SK-N-SH treated with all-trans-retinoic acid at 6 μM for 48 hours (cell line): ENCODE data around the gene BRCA2.

Source experiments
- ATAC-seq: fragments of 200-7000 bp; cut with Tn5 transposase; 3 replicates; pipeline ENCODE4 v1.9.1; 2020; ENCODE audit warnings: mild to moderate bottlenecking, moderate library complexity
- CREB5 ChIP-seq: fragments of 250-450 bp; sonication (Bioruptor Pico); IDR thresholded peaks from 2 replicates; pipeline ENCODE4 v1.5.1; 2020; ENCODE audit warnings: low read depth, mild to moderate bottlenecking, moderate library complexity
- CSDC2 ChIP-seq: fragments of 250-450 bp; sonication (Bioruptor Pico); IDR thresholded peaks from 2 replicates; pipeline ENCODE4 v1.5.0; 2020; ENCODE audit warnings: mild to moderate bottlenecking, moderate library complexity
- GLIS3 ChIP-seq: fragments of 250-450 bp; sonication (Bioruptor Pico); IDR thresholded peaks from 2 replicates; pipeline ENCODE4 v1.5.0; 2020; ENCODE audit warnings: mild to moderate bottlenecking, moderate library complexity
- ISL1 ChIP-seq: fragments of 250-450 bp; sonication (Bioruptor Pico); IDR thresholded peaks from 2 replicates; pipeline ENCODE4 v2.1.2; 2022; ENCODE audit warnings: mild to moderate bottlenecking, moderate library complexity
- OSR1 ChIP-seq: fragments of 250-450 bp; sonication (Bioruptor Pico); IDR thresholded peaks from 2 replicates; pipeline ENCODE4 v1.8.0; 2022; ENCODE audit warnings: moderate library complexity, mild to moderate bottlenecking, inconsistent platforms
- PPARA ChIP-seq: fragments of 250-450 bp; sonication (Bioruptor Pico); IDR thresholded peaks from 2 replicates; pipeline ENCODE4 v1.5.0; 2020; ENCODE audit warnings: mild to moderate bottlenecking, borderline replicate concordance
- RARB ChIP-seq: fragments of 250-450 bp; sonication (Bioruptor Pico); IDR thresholded peaks from 2 replicates; pipeline ENCODE4 v1.8.0; 2021; ENCODE audit warnings: mild to moderate bottlenecking, moderate library complexity
- TOX ChIP-seq: fragments of 250-450 bp; sonication (Bioruptor Pico); IDR thresholded peaks from 2 replicates; pipeline ENCODE4 v1.8.0; 2021; ENCODE audit warnings: mild to moderate bottlenecking, moderate library complexity, borderline replicate concordance
- ZC3H10 ChIP-seq: fragments of 250-450 bp; sonication (Bioruptor Pico); IDR thresholded peaks from 2 replicates; pipeline ENCODE4 v1.5.1; 2021; ENCODE audit warnings: mild to moderate bottlenecking, moderate library complexity
- ZFP3 ChIP-seq: fragments of 250-450 bp; sonication (Bioruptor Pico); IDR thresholded peaks from 2 replicates; pipeline ENCODE4 v1.5.0; 2020; ENCODE audit warnings: mild to moderate bottlenecking, moderate library complexity
- ZFP30 ChIP-seq: fragments of 450-650 bp; formaldehyde crosslinking; IDR thresholded peaks from 2 replicates; pipeline ENCODE4 v1.5.0; 2022; ENCODE audit warnings: mild to moderate bottlenecking, moderate library complexity
- ZNF565 ChIP-seq: fragments of 450-650 bp; formaldehyde crosslinking; conservative IDR thresholded peaks from 2 replicates; pipeline ENCODE4 v1.5.0; 2020; ENCODE audit warnings: low read depth, mild to moderate bottlenecking, moderate library complexity
- ZNF70 ChIP-seq: fragments of 450-650 bp; formaldehyde crosslinking; IDR thresholded peaks from 2 replicates; pipeline ENCODE4 v1.5.0; 2020; ENCODE audit warnings: mild to moderate bottlenecking, moderate library complexity
- ZNF8 ChIP-seq: fragments of 450-650 bp; formaldehyde crosslinking; IDR thresholded peaks from 2 replicates; pipeline ENCODE4 v1.5.0; 2020; ENCODE audit warnings: mild to moderate bottlenecking, moderate library complexity
- TF ChIP-seq, protein P1 (sequence below): fragments of 250-450 bp; sonication (Bioruptor Pico); IDR thresholded peaks from 2 replicates; pipeline ENCODE4 v1.8.0; 2020; ENCODE audit warnings: mild to moderate bottlenecking, moderate library complexity, borderline replicate concordance
- TF ChIP-seq, protein P2 (sequence below): fragments of 250-450 bp; sonication (Bioruptor Pico); IDR thresholded peaks from 2 replicates; pipeline ENCODE4 v1.5.0; 2020; ENCODE audit warnings: mild to moderate bottlenecking, moderate library complexity
- TF ChIP-seq, protein P3 (sequence below): fragments of 250-450 bp; sonication (Bioruptor Pico); IDR thresholded peaks from 2 replicates; pipeline ENCODE4 v1.5.1; 2021; ENCODE audit warnings: mild to moderate bottlenecking, moderate library complexity

The BRCA2 gene

GRCh38 chr13:32385410-32385809 lies 70.1 kb downstream of the BRCA2 start:
- no peak for ATAC-seq
- TF ChIP-seq GLIS3 (CRISPR knock-in tag), result no peak
- TF ChIP-seq, protein P1, sequence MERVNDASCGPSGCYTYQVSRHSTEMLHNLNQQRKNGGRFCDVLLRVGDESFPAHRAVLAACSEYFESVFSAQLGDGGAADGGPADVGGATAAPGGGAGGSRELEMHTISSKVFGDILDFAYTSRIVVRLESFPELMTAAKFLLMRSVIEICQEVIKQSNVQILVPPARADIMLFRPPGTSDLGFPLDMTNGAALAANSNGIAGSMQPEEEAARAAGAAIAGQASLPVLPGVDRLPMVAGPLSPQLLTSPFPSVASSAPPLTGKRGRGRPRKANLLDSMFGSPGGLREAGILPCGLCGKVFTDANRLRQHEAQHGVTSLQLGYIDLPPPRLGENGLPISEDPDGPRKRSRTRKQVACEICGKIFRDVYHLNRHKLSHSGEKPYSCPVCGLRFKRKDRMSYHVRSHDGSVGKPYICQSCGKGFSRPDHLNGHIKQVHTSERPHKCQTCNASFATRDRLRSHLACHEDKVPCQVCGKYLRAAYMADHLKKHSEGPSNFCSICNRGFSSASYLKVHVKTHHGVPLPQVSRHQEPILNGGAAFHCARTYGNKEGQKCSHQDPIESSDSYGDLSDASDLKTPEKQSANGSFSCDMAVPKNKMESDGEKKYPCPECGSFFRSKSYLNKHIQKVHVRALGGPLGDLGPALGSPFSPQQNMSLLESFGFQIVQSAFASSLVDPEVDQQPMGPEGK (CRISPR knock-in tag), result no peak
- TF ChIP-seq ZNF565, result no peak
- TF ChIP-seq ZC3H10, result no peak
- no peak for TF ChIP-seq CSDC2 (CRISPR knock-in tag)
- TF ChIP-seq CREB5 (CRISPR knock-in tag), result no peak
- no peak for TF ChIP-seq ZNF8 (CRISPR knock-in tag)
- TF ChIP-seq ZFP3, result no peak
- TF ChIP-seq, protein P2, sequence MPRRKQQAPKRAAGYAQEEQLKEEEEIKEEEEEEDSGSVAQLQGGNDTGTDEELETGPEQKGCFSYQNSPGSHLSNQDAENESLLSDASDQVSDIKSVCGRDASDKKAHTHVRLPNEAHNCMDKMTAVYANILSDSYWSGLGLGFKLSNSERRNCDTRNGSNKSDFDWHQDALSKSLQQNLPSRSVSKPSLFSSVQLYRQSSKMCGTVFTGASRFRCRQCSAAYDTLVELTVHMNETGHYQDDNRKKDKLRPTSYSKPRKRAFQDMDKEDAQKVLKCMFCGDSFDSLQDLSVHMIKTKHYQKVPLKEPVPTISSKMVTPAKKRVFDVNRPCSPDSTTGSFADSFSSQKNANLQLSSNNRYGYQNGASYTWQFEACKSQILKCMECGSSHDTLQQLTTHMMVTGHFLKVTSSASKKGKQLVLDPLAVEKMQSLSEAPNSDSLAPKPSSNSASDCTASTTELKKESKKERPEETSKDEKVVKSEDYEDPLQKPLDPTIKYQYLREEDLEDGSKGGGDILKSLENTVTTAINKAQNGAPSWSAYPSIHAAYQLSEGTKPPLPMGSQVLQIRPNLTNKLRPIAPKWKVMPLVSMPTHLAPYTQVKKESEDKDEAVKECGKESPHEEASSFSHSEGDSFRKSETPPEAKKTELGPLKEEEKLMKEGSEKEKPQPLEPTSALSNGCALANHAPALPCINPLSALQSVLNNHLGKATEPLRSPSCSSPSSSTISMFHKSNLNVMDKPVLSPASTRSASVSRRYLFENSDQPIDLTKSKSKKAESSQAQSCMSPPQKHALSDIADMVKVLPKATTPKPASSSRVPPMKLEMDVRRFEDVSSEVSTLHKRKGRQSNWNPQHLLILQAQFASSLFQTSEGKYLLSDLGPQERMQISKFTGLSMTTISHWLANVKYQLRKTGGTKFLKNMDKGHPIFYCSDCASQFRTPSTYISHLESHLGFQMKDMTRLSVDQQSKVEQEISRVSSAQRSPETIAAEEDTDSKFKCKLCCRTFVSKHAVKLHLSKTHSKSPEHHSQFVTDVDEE (CRISPR knock-in tag), result no peak
- TF ChIP-seq RARB (CRISPR knock-in tag), result no peak
- no peak for TF ChIP-seq TOX
- TF ChIP-seq ZNF70 (CRISPR knock-in tag), result no peak

DNA sequence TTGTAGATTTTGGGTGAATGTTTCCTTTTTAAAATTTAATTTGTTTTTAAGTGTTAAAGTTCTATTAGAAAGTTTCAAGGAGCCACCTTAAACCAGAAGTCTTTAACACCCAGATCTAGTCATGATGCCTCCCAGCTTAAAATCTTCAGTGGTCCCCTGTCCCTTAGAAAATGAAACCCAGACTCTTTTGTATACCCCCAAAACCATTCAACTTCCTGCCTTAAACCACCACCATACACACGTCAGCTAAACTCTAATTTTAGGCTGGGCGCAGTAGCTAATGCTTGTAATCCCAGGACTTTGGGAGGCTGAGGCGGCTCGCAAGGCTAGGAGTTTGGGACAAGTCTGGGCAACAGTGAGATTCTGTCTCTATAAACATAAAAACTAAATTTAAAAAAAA lies 74.7 kb downstream of the BRCA2 start:
- TF ChIP-seq CREB5 (CRISPR knock-in tag) (no peak), GLIS3 (CRISPR knock-in tag) (no peak), RARB (CRISPR knock-in tag) (no peak), OSR1 (CRISPR knock-in tag) (no peak), PPARA (CRISPR knock-in tag) (no peak), ZNF8 (CRISPR knock-in tag) (no peak), ZNF565 (no peak), ISL1 (CRISPR knock-in tag) (no peak), ZFP30 (CRISPR knock-in tag) (no peak), CSDC2 (CRISPR knock-in tag) (no peak)
- TF ChIP-seq, protein P3, sequence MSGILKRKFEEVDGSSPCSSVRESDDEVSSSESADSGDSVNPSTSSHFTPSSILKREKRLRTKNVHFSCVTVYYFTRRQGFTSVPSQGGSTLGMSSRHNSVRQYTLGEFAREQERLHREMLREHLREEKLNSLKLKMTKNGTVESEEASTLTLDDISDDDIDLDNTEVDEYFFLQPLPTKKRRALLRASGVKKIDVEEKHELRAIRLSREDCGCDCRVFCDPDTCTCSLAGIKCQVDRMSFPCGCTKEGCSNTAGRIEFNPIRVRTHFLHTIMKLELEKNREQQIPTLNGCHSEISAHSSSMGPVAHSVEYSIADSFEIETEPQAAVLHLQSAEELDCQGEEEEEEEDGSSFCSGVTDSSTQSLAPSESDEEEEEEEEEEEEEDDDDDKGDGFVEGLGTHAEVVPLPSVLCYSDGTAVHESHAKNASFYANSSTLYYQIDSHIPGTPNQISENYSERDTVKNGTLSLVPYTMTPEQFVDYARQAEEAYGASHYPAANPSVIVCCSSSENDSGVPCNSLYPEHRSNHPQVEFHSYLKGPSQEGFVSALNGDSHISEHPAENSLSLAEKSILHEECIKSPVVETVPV (CRISPR knock-in tag), result no peak
- TF ChIP-seq, protein P1 (CRISPR knock-in tag), result no peak
- TF ChIP-seq, protein P2 (CRISPR knock-in tag), result no peak
- no peak for ATAC-seq
